GM12801 (cell line): ENCODE results near the gene TP53INP2.

Experiments used
- TF ChIP-seq, protein P1 (sequence below): IDR thresholded peaks from one replicate; pipeline ENCODE4 v1.5.1; 2011; ENCODE audit warnings: control low read depth; ENCODE audit not compliant: insufficient read length; ENCODE audit errors: extremely low read depth

TP53INP2 gene

DNA sequence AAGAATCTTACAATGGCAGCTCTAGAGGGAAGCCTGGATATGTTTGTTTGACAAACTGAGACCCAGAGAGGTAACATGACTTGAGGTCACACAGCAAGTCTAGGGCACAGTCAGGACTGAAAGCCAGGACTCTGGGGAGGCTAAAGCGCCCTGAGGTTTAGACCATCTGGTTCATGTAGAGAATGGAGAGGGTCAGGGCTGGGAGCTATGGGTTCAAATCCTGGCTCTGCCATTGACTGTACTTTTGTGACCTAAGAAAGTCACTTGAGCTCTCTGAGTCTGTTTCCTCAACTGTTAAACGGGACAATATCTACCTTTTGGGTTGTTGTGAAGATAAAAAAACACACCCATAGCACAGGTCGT lies 1.1 kb upstream of the TP53INP2 start:
- TF ChIP-seq, protein P1, sequence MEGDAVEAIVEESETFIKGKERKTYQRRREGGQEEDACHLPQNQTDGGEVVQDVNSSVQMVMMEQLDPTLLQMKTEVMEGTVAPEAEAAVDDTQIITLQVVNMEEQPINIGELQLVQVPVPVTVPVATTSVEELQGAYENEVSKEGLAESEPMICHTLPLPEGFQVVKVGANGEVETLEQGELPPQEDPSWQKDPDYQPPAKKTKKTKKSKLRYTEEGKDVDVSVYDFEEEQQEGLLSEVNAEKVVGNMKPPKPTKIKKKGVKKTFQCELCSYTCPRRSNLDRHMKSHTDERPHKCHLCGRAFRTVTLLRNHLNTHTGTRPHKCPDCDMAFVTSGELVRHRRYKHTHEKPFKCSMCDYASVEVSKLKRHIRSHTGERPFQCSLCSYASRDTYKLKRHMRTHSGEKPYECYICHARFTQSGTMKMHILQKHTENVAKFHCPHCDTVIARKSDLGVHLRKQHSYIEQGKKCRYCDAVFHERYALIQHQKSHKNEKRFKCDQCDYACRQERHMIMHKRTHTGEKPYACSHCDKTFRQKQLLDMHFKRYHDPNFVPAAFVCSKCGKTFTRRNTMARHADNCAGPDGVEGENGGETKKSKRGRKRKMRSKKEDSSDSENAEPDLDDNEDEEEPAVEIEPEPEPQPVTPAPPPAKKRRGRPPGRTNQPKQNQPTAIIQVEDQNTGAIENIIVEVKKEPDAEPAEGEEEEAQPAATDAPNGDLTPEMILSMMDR: no peak

DNA sequence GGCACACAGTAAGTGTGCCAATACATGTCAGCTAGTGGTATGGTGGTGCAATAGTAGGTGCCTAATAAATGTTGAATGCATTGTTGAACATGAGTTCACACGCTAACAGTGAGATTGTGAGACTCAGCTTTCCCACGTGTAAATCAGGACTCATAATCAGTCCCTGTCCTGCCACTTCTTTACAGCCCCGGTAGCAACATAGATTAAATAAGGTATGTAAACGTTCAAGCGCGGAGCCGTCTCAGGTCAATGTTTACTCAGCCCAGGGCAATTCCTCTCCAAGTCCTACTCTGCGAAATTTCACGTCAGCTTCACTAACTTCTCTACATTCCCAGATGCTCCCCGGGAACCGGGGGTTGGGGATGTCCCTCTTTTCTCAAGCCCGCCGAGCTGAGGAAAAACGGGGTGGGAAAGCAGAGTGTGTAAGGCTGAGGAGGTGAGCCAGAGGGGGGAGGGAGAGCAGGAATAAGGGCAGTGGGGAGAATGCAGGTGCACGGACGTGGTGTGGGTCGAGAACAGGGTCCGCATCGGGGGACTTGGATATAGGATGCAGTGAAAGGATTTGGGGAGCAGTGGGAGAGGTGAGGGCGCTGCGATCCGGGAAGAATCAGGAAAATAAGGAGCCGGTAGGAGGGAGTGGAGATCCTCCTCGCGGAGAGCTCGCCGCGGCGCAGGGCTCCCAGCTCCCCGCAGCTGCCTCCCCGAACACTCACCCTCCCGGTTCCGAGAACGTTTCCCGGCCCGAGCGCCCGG lies 544 bp upstream of the TP53INP2 start:
- TF ChIP-seq, protein P1: no peak

DNA sequence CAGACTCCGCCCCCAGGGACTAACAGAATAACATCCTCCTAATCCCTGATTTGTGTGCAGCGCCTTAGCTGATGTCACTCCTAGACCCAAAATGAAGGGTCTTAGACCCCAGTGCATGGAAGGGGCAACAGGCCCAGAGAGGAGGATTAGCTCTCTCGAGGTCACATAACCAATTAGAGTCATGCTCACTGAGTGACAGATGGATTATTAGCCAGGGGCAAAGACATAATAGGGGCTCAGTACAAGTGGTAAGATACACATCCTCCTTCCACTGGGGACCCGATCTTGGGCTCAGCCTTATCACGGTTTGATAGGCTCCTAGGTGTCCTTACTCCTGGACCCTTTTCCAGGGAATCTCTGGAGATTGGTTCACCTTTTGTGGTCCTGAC lies 858 bp downstream of the TP53INP2 start:
- TF ChIP-seq, protein P1: no peak

DNA sequence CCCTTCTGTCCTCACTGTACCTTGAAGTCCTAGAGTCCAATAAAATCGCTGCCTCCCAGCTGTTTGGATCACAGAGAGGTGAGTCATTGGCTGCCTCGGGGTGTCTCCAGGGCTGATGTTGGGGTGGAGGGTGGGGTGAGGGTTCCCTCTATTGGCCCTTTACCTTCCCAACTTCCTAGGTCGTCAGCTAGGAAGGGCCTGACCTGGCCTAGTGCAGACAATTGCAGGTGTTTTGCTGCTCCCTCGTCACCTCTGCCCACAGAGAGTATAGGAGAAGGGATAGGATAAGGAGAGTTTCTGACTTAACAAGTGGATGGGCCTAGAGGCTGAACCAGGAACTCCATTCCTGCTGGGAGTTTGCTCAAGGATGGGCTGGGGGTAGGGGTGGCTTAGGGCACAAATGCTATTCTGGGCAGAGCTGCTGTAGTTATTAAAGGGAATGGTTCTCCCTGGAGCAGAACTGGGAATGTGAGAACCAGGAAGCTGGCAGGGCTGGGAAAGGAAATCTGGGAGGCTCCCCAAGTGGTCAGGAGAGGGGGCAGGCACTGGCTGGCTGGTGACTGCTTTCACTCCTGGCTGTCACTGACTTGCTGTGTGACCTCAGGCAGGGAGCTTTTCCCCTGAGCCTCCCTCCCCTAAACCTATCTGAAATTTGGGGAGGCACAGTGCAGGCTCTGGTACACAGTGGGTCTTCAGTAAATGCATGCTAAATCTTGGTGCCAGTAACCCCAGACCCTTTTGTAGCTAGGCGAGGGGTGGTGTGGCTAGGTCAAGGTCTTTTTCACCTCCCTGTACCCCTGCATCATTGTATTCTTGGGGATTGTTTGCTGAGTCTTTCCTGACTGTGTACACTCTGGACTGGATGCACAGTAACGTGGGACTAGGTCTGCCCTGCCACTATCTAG lies 1.5 kb downstream of the TP53INP2 start:
- TF ChIP-seq, protein P1: no peak

DNA sequence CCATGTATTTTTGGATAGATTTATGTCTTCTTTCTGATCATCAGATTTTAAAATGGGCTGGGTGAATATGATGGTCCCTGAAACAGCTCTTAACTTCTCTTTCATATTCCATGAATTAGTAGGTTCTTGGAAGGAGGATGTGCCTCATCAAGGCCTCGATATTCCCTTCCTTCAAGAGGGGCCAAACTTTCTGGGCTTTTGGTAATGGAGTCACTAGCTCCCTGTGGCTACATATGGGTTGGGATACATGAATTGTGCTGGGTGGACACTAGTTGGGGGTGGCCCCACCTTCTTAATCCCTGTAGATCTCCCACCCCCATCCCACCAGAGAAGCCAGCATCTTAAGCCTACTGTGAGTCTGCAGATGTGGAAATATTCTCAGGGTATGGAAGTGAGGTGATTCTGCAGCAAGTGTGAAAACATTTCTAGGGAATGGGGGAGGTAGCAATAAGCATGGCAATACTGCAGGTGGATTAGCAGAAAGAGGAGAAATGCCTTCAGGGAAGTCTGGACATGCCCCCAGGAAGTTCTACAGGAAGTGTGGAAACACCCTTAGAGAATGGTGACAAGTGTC lies 2.2 kb downstream of the TP53INP2 start:
- TF ChIP-seq, protein P1: no peak

DNA sequence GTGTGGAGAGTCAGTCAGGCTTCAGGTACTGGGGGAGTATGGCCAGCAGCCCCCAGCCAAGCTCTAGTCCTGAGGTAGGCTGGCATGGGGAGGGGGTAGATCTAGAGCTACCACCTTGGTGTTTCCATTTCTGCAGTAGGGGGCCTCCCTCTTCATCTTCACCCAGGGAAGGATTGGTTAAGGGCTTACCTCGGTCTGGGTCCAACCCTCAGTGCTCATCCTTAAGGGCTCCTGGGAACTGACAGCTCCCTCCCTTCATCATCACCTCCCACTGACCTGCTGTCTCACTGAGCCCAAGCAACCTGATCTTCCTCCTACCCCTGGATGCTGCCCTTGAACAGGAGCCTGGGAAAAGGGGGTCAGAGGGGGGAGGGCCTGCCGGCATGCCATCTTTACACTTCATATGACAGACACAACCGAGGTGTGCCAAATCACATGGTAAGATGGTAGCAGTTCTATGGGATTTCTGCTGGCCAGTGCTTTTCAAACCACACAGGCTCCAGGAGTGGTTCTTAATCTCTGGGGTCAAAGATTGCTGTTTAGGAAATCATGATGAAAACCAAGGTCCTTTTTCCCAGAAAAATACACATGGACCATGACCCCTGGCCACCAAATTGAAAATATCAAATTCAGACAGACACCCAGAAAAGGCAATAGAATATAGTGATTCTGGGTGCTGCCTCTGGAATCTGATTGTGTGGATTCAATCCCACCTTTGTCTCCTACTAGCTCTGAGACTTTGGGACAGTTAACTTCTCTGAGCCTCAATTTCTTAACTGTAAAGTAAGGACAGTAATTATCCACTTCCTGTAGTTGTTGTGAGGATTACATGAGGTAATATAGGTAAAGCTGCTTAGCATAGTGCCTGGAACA lies 3.0 kb downstream of the TP53INP2 start:
- TF ChIP-seq, protein P1: no peak
